ENCODE data around the gene SLC35E3.

SLC35E3 gene

GRCh38 chr12:68771223-68771925, 25.4 kb downstream of the SLC35E3 start:
- DNase-seq = no peak

- DNase-seq = no peak
Observed at GRCh38 chr12:68772714-68773113, 26.7 kb downstream of the SLC35E3 start.

GRCh38 chr12:68773582-68773981, 27.6 kb downstream of the SLC35E3 start:
- no peak for DNase-seq

DNA sequence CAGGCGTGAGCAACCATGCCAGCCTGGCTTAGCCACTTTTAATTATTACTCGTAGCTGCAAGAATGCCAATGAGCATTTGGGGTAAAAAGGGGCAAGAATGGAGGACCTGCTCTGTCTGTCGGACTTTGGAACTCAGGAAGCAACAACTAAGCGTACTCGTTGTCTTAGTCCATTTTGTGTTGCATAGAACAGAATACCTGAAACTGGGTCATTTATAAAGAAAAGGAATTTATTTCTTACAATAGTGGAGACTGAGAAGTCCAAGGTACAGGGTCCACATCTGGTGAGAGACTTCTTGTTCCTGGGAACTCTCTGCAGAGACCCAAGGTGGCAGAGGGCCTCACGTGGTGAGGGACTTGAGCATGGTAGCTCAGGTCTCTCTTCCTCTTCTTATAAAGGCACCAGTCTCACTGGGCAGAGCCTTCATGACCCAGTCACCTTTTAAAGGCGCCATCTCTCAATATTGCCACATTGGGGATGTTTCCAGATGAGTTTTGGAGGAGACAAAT, 29.2 kb downstream of the SLC35E3 start:
- DNase-seq = no peak

DNA sequence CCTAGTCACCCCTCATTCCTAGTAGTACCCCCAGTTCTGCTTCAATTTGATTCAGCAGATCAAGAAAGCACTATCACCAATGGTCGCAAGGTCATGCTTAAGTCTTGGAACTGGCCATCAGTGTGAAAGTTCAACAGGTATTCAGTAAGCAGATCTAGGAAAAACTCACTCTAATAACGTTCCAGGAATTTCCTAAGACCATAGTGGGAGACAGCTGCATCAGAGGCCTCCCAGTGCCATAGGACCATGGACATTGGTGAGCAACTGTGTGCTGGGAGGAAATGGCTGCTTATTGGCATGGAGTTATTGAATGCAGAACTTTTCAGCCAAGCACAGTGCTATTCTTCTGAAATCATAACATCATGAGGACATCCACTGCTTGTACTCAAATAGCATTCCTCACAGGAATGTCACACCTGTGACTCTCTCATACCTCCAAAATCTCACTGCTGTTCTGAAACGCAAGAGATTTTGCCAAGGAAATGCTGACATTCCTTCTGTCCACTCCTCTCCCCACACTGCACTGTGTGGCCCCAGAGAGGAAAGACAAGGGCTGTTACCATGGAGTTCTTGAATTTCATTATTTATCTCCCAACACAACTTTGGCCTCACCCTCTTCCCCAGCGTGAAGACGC, 31.1 kb downstream of the SLC35E3 start:
- DNase-seq = no peak

DNA sequence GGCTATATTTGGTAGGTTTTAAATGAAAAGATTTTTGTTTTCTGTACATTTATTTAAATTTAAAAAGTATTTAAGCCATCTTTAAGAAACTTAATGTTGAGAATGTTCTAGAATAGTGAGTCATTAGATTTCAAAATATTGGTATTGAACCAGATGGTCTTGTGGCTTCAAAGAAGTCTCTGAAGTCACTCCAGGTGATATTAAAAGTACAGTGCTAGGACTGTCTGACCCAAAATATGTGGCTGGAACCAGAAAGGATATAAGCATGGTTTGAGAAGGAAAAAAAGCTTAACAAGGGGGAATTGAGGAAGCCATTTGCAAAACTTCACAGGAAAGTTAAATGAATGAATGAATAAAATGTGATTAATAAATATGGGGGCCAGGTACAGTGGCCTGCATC, 33.3 kb downstream of the SLC35E3 start:
- no peak for DNase-seq

DNA sequence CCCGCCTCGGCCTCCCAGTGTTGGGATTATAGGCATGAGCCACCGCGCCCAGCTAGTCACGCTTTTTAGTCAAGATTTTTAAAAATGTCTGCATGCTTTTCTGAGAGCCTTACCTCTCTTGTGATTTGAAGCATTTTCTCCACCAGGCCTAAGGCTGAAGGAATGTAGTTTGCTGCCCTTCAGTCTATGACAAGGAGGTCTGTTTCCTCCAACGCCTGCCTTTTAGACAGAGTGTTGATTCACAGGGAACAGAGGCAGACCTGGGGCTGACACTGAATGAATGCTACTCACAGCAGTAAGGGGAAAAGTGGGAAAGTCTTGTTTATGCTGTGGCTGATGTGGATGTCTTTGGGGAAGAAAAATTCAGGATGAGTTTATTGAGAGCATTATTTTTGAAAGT, 34.8 kb downstream of the SLC35E3 start:
- no peak for DNase-seq

DNA sequence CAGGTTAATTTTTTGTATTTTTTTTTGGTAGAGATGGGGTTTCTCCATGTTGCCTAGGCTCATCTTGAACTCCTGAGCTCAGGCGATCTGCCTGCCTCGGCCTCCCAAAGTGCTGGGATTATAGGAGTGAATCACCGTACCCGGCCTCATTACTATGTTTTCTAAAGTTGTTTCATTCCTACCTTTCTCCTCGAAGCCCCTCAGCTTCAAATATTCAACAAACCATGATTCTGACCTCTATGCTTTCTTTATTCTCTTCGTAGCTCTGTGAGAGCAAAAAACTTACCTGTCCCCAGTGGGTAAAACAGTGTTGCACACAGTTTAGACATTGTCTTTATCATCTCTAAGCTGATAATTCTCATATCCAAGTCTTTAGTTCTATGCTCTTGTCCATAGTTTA, 35.8 kb downstream of the SLC35E3 start:
- no peak for DNase-seq

DNA sequence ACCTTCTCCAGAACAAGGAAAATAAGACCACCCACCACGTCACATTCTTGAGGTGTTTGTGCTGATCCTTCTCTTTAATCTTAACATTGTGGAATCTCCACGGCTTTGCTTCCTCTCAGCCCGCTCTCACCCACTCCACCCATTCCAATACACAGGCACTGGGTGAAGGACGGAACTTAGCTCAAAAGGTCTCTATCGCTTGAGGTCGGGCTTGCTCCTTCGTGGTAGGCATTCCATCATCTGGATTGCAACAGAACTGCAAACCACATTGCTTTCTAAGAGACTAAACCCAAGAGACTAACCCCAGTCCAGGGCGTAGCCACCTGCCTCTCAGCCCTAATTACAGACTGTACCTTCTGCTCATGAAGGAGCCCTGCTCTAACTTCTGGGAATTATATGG, 38.0 kb downstream of the SLC35E3 start:
- no peak for DNase-seq

DNA sequence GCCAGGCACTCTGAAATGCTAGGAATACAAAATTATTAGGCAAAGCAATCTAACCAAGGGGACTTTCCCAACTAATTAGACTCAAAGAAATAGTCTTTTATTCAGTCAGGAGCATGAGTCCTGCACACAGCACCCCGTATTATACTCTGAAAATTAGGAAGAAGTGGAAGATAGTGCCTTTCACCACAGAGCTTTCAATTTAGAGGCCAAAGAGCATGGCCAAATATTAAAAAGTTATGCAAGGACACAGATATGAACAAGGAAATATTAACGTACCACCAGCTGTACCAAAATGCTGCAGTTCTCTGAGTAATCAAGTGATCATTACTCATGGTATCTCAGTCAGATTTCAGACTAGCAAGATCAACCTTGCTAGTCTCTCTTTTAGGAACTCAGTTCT, 39.4 kb downstream of the SLC35E3 start:
- DNase-seq = no peak

DNA sequence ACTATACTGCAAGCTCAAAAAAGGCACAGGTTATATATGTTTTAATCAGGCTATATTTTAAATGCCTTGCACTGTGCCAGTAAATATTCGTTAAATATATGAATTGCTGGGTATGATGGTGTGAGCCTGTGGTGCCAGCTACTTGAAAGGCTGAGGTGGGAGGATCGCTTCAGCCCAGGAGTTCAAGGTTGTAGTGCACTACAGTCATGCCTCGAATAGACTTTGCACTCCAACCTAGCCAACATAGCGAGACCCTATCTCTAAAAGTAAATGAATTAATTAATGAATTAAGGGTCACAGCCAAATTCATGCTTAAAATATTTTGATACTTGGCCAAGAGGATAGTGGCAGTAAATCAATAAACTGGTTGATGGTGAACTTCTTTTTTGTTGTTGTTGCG, 39.8 kb downstream of the SLC35E3 start:
- DNase-seq = no peak

- no peak for DNase-seq
Observed at GRCh38 chr12:68786929-68787328, 41.0 kb downstream of the SLC35E3 start.

DNA sequence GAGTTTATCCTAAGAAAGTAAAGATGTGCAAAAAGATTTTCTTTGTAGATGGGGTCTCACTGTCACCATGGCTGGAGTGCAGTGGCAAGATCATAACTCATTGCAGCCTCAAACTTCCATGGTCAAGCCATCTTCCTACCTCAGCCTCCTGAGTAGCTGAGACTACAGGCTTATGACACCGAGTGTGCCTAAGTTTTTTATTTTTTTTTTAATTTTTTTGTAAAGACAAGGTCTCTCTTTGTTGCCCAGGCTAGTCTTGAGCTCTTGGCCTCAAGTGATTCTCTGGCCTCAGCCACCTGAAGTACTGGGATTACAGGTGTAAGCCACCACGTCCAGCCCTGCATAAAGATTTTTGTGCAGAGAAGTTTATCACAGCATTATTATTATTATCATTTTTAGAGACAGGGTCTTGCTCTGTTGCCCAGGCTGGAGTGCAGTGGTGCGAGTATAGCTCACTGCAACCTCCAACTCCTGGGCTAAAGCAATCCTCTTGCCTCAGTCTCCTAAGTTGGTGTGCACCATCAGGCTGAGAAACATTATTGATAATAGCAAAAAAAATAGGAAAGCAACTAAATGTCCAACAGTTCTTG, 42.7 kb downstream of the SLC35E3 start:
- no peak for DNase-seq

- no peak for DNase-seq
Observed at GRCh38 chr12:68789144-68789878, 43.3 kb downstream of the SLC35E3 start.

GRCh38 chr12:68790081-68790951, 44.3 kb downstream of the SLC35E3 start:
- DNase-seq = no peak

- DNase-seq = no peak
Observed at GRCh38 chr12:68790952-68791234, 44.9 kb downstream of the SLC35E3 start.

DNA sequence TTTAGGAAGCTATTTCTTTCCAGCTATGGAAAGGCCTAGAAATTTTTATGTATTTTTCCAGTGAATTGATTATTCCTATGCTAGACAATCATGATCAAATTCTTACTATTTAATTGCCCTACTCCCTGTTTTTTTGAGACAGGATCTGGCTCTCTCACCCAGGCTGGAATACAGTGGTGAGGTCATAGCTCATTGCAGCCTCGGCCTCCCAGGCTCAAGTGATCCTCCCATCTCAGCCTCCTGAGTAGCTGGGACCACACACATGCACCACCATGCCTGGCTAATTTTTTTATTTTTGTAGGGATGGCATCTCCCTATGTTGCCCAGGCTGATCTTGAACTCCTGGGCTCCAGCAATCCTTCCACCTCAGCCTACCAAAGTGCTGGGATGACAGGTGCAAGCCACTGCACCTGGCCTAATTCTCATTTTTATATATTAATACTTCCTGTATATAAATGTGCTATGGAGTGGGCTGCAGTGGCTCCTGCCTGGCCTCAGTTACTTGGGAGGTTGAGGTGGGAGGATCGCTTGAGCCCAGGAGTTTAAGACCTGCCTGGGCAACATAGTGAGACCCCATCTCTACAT, 46.0 kb downstream of the SLC35E3 start:
- DNase-seq = no peak

GRCh38 chr12:68792952-68793351, 47.0 kb downstream of the SLC35E3 start:
- no peak for DNase-seq

GRCh38 chr12:68793436-68793835, 47.5 kb downstream of the SLC35E3 start:
- DNase-seq = no peak

DNA sequence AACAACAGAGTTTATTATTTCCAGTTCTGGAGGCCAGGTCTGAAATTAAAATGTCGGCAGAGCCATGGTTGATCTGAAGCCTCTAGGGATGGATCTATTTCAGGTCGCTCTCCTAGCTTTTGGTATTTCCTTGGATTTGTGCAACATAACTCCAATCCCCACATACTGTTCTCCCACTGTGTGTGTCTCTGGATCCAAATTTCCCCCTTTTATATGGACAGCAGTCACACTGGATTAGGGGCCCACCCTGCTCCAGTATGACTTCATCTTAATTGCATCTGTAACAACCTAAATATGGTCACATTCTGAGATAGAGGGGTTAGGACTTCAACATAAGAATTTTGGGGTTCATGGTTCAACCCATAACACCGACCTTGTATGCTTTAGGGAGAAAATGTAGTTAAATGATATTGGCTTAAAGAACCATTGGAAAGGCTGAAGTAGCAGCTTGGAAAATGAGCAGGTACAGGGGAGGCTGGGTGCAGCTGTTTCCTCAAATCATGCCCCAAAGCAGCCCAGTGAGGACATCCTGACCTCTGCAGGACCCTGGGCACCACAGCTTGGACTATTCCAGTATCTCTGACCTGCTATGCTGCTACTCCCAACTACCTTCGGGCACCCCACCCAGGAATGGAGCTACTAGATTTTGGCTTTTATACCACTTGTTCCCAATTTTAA, 48.1 kb downstream of the SLC35E3 start:
- no peak for DNase-seq

- DNase-seq = no peak
Observed at GRCh38 chr12:68794653-68795251, 48.8 kb downstream of the SLC35E3 start.
